Fibroblast of lung (primary cell): ENCODE measurements around the gene CROCC2.

ENCODE experiments used
- EZH2 ChIP-seq: IDR thresholded peaks from 2 replicates; pipeline ENCODE4 v1.5.1; 2012; ENCODE audit warnings: low read length, control low read depth, mild to moderate bottlenecking; ENCODE audit errors: missing control alignments
- TF ChIP-seq, protein P1 (sequence below), 2 donors: IDR thresholded peaks in 1 of 2; conservative IDR thresholded peaks in 1 of 2; 1 replicate in 1 of 2; 2 replicates in 1 of 2; pipeline ENCODE4 v1.5.1; 2011 to 2012; ENCODE audit warnings: low read length in 2 of 2, control low read depth in 1 of 2, inconsistent platforms in 1 of 2, low read depth in 1 of 2, mild to moderate bottlenecking in 1 of 2

DNA sequence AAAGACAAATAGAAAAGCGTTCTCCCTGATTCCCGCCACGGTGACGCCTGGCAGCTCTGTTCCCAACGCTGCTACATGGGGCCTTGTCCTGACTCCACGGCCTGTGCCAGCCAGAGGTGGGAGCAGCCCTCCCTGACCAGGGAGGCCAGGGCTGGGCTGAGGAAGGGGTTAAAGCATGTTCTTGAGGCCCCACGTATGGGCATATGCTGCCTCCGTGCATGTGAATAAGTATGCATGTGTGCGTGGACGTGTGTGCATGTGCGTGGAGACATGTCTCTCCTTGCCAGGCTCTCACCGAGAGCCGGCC is 90.7 kb downstream of the CROCC2 start:
- TF ChIP-seq, protein P1, sequence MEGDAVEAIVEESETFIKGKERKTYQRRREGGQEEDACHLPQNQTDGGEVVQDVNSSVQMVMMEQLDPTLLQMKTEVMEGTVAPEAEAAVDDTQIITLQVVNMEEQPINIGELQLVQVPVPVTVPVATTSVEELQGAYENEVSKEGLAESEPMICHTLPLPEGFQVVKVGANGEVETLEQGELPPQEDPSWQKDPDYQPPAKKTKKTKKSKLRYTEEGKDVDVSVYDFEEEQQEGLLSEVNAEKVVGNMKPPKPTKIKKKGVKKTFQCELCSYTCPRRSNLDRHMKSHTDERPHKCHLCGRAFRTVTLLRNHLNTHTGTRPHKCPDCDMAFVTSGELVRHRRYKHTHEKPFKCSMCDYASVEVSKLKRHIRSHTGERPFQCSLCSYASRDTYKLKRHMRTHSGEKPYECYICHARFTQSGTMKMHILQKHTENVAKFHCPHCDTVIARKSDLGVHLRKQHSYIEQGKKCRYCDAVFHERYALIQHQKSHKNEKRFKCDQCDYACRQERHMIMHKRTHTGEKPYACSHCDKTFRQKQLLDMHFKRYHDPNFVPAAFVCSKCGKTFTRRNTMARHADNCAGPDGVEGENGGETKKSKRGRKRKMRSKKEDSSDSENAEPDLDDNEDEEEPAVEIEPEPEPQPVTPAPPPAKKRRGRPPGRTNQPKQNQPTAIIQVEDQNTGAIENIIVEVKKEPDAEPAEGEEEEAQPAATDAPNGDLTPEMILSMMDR (conservative IDR thresholded peaks at IDR 0.05 in 1 of 2, IDR thresholded peaks at IDR 0.05 in 1 of 2; ENCODE audit: low read depth in 1 of 2, low read length in 2 of 2): no peak
- TF ChIP-seq EZH2: no peak
